ENCODE measurements around the gene RHBDF2.

DNA sequence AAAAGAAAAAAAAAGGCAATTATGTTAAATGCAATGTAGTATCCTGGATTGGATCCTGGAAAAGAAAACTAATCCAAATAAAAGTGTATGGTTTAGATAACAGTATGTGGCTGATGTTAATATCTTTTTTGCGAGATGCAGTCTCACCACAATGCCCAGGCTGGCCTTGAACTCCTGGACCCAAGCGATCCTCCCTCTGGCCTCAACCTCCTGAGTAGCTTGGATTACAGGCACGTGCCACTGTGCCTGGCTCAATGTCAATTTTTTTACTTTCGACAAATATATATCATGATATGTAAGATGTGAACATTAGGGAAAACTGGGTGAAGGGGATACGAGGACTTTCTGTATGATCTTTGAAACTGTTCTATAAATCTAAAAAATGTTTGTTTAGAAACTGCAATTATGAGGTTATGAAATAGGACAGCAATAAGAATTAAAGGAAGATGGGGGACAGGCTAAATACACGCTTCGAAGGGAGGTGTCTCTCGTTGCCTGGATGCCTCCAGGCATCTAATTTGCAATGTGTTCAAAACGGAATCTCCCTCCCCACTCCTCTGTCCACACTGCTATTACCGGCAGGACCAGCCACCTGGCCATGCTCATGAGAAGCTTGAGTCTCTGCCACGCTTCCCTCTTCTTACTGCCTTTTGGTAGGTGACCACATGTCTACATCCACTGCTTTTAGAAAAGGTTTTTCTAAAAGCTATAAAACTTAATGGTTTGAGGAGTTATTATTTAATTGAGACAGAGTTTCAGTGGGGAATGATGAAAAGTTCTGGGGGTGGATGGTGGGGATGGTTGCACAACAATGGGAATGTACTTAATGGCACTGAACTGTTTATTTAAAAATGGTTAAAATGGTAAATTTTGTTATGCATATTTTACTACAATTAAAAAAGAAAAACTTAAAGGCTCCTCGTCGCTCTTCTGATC is 63.5 kb downstream of the RHBDF2 start:
- TF ChIP-seq SP1 (IDR thresholded peaks at IDR 0.05) = no peak
- TF ChIP-seq FOXM1 (IDR thresholded peaks at IDR 0.05; ENCODE audit: borderline replicate concordance) = no peak
- TF ChIP-seq FOXK2 (IDR thresholded peaks at IDR 0.05) = no peak
- TF ChIP-seq HDGF (IDR thresholded peaks at IDR 0.05; ENCODE audit: borderline replicate concordance) = no peak
- no peak for TF ChIP-seq FOXA1 (IDR thresholded peaks at IDR 0.05)
- no peak for TF ChIP-seq ARNT (IDR thresholded peaks at IDR 0.05)
- TF ChIP-seq TARDBP (IDR thresholded peaks at IDR 0.05) = no peak
- TF ChIP-seq BHLHE40 (IDR thresholded peaks at IDR 0.05; ENCODE audit: borderline replicate concordance) = no peak
- TF ChIP-seq, protein P1, sequence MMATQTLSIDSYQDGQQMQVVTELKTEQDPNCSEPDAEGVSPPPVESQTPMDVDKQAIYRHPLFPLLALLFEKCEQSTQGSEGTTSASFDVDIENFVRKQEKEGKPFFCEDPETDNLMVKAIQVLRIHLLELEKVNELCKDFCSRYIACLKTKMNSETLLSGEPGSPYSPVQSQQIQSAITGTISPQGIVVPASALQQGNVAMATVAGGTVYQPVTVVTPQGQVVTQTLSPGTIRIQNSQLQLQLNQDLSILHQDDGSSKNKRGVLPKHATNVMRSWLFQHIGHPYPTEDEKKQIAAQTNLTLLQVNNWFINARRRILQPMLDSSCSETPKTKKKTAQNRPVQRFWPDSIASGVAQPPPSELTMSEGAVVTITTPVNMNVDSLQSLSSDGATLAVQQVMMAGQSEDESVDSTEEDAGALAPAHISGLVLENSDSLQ (IDR thresholded peaks at IDR 0.05) = no peak
- no peak for TF ChIP-seq SUZ12 (IDR thresholded peaks at IDR 0.05)
- no peak for TF ChIP-seq NFRKB (IDR thresholded peaks at IDR 0.05)
- TF ChIP-seq ELF4 (IDR thresholded peaks at IDR 0.05) = no peak
- no peak for TF ChIP-seq CTBP1 (IDR thresholded peaks at IDR 0.05; ENCODE audit: borderline replicate concordance)
- 0 out of 2 replicates have a peak, but pooled peaks have one; percentile 30 for TF ChIP-seq ZNF384 (IDR thresholded peaks at IDR 0.05)
